GM15510 (cell line): ENCODE measurements around the gene RNF135.

ENCODE experiments used
- POLR2A ChIP-seq: IDR thresholded peaks from 3 replicates; pipeline ENCODE4 v1.6.1; 2011; ENCODE audit warnings: borderline replicate concordance; ENCODE audit not compliant: insufficient read length; ENCODE audit errors: extremely low read depth

The RNF135 gene

GRCh38 chr17:30990458-30990857, 19.6 kb downstream of the RNF135 start:
- no peak for TF ChIP-seq POLR2A

- no peak for TF ChIP-seq POLR2A
Measured at GRCh38 chr17:30992551-30992950, 21.7 kb downstream of the RNF135 start.

- TF ChIP-seq POLR2A, result no peak
Measured at GRCh38 chr17:30995347-30995746, 24.5 kb downstream of the RNF135 start.

DNA sequence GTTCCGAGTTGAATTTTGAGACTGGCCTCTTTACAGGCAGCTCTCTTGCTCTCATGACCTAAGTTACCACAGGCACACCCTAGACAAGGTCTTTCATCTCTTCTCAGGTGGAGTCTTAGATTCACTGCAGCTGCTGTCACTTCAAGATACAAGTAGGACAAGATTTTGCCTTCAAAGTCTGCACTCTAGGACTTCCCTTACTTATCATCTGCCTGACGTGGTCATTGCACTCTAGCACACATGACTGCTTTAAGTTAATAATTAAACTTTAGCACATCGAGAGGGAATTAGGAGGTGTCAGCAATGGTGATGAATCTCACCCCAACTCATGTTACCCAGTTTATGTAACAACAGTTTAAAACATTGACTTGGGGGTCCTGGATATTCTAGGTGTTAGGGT, 25.6 kb downstream of the RNF135 start:
- no peak for TF ChIP-seq POLR2A

DNA sequence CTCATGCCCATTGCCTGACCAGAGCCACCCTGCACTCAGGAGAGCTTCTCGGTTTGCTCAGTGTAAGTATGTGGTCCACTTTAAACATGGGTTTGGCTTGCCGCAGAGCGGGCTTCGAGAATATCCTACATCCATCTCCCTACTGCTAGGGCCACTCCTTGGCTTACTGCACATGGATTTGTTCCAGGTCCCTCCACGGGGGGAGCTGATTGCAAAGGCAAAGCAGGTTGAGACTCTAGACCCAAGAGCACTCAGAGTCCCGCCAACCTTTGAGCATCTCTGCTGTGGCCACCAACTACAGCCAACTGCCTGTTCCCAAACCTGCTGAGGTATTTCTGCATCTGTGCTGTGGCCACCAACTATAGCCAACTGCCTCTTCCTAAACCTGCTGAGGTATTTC, 26.4 kb downstream of the RNF135 start:
- TF ChIP-seq POLR2A, result no peak

DNA sequence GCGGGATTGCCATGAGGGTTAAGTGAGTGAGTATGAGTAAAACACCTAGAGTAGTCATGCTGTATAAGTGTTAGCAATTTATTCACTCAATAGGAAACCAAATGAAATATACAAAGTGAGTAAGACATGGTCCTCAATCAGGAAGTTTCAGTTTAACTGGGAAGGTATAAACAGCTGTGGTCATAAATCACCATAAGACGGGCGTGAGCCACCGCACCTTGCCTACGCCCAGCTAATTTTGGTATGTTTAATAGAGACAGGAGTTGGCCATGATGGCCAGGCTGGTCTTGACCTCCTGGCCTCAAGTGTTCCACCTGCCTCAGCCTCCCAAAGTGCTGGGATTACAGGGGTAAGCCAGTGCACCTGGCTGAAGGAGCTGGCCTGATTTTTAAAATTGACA, 27.0 kb downstream of the RNF135 start:
- TF ChIP-seq POLR2A, result no peak

DNA sequence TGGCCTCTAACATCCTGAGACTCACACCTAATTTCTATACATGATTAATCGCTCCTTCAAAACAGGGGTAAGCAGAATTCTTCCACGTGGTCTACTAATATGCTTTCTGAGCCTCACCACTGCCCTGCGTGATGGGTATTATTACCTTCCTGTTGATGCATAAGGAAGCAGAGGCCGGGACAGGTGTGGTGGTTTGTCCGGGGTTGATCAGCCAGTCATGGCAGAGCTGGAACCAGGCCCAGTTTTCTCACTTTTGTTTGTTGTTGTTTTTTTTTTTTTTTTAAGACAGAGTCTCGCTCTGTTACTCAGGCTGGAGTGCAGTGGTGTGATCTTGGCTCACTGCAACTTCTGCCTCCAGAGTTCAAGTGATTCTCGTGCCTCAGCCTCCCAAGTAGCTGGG, 31.2 kb downstream of the RNF135 start:
- no peak for TF ChIP-seq POLR2A

- no peak for TF ChIP-seq POLR2A
Measured at GRCh38 chr17:31003225-31003866, 32.5 kb downstream of the RNF135 start.

GRCh38 chr17:31004160-31004559, 33.3 kb downstream of the RNF135 start:
- no peak for TF ChIP-seq POLR2A

DNA sequence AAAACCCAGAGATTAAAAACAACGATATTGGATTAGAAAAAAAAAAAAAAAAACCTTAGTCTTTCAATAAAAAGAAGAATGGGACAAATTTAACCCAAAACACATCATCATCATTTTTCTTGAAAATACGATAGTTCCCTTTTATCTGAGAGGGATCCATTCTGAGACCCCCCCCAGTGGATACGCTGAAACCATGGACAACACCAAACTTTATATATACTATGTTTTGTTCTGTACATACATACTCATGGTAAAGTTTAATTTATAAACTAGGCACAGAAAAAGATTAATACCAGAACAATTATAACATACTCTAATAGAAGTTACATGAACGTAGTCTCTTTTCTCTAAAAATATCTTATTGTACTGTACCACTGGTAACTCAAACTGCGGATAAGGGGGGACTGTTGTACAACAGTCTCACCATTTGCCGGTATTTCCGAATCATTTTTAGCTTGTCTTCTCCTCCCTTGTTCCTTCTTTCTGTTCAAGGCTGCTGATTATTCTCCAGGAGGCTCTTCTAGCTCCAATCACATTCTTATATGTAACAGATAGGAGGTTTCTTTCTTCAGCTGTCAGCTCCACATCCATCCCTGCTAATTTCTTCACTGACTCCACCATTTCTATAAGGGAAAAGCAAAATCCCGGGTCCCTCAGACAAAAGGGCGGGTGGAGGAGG, 37.0 kb downstream of the RNF135 start:
- TF ChIP-seq POLR2A, result no peak

DNA sequence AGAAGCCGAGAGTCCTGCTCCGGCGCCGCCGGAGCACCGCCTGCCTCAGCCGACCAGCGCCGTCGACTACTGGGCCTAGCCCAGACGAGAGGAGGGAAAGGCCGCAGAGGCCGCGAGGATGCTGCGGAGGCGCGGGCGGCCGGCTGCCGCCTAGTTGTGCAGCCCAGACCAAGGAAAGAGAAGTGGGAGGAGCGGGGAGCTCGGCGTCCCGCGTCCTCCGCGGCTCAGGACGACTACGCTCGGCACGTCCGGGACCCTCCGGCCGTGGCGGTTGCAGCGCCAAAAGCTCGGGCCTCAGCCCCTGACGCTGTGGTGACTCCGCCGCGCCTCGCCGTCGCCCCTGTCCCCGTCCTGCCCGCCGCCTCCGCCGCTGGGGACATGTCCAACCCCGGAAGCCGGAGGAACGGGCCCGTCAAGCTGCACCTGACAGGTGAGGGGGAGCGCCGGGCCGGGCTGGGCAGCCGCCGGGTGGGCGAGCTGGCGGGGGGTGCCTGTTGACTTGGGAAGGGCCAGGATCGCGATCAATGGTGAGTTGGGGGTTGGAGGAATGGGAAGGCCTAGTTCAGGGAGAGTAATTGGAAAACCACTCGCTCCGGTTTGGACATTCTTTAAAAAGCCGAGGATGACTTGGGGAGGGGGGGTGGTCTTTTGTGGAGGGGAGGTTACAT, 37.7 kb downstream of the RNF135 start:
- peak; percentile 42 for TF ChIP-seq POLR2A

- TF ChIP-seq POLR2A, result no peak
Measured at GRCh38 chr17:31013844-31014243, 43.0 kb downstream of the RNF135 start.

GRCh38 chr17:31015639-31016038, 44.8 kb downstream of the RNF135 start:
- no peak for TF ChIP-seq POLR2A

DNA sequence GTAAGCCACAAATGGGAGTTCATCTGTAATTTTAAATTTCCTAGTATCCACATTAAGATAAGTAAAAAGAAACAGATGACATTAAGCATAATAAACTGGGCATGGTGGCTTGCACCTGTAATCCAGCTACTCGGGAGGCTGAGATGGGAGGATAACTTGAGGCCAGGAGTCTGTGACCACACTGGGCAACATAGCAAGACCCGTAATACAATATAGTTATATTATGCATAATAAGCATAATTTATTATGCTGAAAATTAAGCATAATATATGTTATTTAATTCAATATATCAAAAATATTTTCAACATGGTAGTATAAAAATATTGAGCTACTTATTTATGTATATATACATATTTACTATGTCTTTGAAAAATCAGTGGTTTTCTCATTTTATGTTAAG, 48.2 kb downstream of the RNF135 start:
- TF ChIP-seq POLR2A, result no peak

- TF ChIP-seq POLR2A, result no peak
Measured at GRCh38 chr17:31031841-31032240, 61.0 kb downstream of the RNF135 start.

DNA sequence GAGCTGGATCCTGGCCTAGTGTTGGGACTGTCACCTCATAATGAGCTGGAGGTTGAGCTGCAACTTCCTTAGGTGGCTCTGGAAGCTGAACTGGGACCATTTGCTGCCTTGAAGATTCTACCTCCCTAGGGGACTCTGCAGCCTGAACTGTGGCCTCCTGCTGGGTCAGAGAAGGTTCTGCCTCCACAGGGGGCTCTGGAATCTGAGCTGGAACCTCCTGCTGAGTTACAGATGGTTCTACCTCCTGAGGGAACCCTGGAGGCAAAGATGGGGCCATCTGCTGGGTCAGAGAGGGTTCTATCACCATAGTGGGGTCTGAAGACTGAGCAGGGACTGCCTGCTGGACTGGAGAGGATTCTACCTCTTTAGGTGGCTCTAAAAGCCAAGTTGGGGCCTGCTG, 77.3 kb downstream of the RNF135 start:
- no peak for TF ChIP-seq POLR2A

DNA sequence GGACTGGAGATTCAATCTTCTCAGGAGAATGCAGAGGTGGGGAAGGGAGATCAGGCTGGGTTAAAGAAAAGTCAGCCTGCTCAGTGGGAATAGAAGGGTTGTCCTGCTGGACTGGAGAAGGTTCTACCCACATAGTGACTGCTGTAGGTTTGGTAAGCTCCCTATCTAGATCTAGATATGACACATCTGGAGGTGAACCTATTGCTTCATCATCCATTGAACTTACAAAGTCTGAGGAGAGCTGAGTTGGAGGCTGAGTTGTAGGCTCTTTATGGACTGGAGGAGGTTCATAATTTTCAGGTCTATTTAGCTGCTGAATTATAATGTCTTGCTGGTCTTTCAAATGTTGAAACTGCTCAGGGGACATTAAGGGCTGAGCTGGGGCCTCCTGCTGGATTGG, 77.9 kb downstream of the RNF135 start:
- no peak for TF ChIP-seq POLR2A
